HPDE6-E6E7 (cell line): ENCODE results near the gene GRHL1.
A peak's percentile ranks its signal among the peaks of the same experiment; 100 is the strongest.

Experiments
- DNase-seq: peaks from one replicate; pipeline ENCODE4 v3.0.0; 2011; ENCODE audit warnings: missing footprints; ENCODE audit errors: extremely low spot score

The GRHL1 gene

GRCh38 chr2:9972621-9973479, 21.4 kb downstream of the GRHL1 start:
- no peak for DNase-seq

DNA sequence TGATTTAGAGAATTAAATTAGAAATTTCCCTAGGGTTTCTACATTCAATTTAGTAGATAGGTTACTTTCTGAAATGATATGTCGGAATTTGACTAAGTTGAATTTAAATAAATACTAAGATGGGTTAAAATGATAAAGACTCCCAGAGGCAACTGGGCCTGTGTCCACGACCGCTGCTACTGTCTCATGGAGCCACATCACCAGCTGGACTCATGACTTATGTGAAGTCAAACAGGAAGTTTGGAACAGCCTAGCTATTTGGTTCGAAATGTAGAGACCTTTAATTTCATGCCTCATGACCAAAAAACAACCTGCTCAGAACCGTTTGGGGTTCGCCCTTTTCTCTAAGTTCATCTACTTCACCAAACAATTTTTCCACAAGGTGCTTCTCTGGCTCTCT, 22.2 kb downstream of the GRHL1 start:
- no peak for DNase-seq

- DNase-seq = no peak
These were observed 22.9 kb downstream of the GRHL1 start for GRCh38 chr2:9974343-9974742.

GRCh38 chr2:9975328-9975727, 23.8 kb downstream of the GRHL1 start:
- DNase-seq = no peak

- peak; percentile 97 for DNase-seq
These were observed 24.4 kb downstream of the GRHL1 start for GRCh38 chr2:9975805-9976447.

- DNase-seq = no peak
These were observed 28.5 kb downstream of the GRHL1 start for GRCh38 chr2:9979977-9980376.

DNA sequence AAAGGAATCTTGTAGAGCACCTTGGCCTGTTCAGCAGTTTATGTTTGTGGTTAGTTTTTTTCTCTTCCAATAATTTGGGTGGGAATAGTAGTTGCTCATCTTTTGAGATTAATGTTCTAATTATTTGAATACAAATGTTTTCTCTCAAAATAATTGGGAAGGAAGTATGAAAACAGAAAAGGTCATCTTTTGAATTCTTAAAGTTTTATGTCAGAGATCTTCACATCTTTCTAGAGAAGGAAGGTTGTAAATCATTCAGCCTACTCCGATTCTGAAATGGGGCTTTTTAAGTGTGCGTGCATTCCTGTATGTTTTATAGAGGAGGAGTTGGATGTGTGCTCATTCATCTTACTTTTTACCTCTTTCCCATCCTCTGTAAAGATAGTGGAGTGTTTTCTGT, 29.0 kb downstream of the GRHL1 start:
- no peak for DNase-seq

DNA sequence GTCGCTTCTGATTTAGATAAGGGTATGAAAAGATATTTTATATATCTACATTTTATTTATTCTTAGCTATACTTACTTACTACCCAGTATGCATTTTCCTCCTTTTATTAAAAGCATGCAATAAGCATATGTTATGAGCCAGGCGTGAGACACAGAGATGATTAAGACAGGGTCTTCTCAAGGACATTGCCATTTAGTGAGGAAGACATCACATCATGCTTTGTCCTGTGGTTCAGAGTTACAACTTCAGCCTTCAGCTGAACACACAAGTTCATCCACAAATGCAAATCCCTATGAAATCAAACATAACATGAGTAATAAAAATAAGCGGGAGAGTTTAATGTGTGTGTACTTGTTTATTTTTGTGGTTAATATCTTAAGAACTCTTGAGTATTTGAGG, 30.2 kb downstream of the GRHL1 start:
- DNase-seq = no peak

DNA sequence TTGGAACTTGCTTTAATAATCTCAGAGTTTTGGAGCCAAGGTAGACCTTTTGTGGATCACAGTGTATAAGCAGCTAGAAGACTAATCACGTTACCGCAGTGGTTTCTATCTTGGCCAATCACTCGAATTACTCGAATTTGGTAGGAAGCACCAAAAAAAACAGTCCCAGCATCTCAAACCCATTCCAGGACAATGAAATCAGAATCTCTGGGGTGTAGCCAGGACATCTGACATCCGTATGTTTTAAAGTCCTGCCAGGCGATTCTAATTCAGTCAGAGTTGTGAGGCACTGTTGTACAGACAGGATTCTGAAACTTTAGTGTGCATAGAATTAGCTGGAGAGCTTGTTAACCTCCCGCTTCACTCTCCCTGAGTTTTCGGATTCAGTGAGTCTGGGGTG, 30.8 kb downstream of the GRHL1 start:
- no peak for DNase-seq

- DNase-seq = no peak
These were observed 31.4 kb downstream of the GRHL1 start for GRCh38 chr2:9982891-9983290.

DNA sequence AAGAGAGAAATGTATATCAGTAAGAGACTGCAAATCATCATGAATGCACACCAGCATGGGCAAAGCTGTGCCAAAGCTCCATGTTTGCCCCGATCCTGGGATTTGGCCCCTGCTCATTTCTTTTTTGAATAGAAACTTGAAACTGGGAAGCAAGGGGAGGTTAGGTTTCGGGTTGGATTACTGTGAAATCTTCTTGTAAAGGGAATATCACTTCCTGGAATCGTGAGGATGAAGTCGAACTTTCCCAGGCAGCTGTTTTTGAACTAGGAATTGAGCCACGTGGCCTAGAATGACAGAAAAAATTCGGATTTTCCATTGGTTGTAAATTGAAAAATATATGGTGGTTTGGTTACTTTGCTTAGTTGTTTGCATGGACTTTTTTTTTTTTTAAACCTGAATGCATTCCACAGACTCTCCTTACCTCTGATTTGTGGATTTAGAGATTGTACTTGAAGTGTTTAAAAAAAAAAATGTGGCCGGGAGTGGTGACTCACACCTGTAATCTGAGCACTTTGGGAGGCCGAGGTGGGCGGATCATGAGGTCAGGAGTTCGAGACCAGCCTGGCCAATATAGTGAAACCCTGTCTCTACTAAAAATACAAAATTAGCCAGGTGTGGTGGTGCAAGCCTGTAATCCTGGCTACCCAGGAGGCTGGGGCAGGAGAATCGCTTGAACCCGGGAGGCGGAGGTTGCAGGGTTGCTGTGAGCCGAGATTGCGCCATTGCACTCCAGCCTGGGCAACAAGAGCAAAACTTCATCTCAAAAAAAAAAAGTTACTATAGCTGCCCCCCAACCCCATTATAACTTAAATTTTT, 32.1 kb downstream of the GRHL1 start:
- no peak for DNase-seq

DNA sequence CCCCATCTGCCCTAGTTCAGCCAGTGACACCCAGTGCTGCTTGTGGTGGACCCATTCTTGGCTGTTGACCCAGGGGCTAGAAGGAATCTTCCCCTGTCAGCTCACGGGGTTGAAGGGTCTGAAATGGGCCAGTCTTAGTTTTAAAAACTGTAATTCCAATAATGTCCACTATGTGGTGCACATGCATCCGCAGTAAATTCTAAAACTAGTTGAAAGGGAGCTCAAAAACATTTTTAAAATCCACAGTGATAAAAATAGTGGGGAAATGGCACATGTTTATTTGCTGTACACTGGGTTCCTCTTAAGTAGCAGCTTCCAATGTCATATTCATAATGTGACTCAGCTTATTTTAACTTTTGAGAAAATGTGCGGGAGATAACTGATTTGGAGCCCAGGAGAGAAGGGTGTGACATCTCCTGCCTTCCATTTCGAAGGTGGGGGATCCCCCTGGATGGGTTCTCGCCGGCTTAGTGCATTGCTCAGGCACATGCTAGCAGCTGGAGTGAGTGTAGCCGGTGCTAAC, 32.8 kb downstream of the GRHL1 start:
- DNase-seq = peak; percentile 37

GRCh38 chr2:9984871-9985480, 33.5 kb downstream of the GRHL1 start:
- DNase-seq = no peak

DNA sequence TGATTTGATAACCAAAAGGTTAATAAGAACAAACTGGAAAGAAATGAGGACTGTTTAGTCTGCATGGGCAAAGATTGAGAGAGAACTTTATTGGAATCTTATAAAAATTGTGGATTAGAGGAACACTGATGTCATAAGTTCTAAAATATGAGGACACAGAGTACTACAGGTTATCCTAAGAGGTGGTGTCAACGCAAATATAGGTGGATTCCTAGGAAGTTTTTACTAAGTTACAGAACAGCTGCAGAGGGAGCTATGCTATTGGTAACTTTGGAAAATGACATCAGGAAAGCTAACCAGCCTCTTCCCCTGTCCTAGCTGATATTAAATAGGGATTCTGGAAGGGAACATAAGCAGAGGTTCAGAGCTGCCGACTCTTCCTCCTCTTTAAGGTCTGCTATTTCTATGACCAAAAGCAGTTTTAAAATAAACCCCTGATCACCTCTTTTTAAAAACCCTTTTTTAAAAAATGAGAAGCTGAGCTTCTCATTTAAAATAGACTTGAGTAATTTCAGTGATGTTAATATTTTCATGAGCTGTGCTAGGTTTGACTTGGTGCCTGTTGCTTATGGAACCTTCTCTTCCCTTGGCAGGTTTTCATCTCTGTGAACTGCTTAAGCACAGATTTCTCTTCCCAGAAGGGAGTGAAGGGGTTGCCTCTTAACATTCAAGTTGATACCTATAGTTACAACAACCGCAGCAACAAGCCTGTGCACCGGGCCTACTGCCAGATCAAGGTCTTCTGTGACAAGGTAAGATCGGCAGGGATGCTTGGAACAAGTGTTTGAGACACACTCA, 34.2 kb downstream of the GRHL1 start:
- DNase-seq = no peak

DNA sequence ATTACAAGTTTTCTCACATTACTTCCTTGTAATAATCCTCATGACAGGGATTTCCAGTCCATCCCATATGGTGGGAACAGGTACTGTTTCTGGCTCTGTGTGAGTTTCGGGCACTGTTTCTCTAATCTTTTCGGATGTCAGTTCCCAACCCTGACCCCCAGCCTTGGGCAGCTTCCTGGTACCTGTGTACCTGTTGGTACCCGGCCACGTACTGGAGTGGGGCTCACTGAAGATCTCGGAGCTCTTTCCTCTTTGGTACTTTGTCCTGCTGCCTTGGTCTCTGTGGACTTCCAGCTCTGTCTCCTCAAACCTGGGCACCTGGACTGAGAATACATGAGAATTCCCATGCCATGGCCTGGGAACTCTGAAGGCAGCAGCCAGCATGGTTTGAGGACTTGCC, 36.8 kb downstream of the GRHL1 start:
- no peak for DNase-seq

DNA sequence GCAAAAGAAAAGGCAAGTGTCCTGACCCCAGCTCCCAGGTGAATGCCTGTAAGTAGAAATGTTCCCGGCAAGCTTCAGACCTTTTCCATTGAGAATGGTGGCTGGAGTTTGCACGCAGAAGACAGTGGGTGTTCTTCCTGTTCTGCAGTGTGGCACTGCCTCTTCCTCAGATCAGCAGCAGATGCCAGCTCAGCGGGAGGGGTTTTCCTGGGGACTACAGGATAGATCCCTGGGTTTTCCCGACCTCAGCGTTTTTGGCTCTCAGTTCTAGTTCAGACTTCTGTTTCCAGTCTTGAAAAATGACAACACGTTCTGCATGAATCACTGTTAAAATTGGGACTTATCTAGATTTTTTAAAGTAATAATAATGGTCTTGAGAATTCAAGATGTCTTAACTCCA, 39.2 kb downstream of the GRHL1 start:
- DNase-seq = no peak

DNA sequence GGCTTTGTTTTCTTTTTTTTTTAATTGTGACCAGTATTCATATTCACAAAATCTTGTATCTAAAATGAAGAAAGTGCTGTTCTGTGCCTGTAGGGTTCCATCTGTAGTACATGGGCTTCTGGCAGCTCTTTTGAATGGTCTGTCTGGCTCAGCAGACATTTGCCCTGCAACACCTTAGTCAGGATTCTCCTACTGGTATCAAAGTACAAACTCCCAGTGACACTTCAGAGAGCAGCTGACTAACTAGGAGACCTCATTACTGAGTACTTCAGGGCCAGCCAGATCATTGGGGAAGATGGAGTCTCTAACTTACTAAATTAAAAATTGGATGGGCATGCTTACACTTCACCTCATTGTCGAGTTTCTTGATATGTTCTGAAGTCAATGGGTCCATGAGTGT, 39.7 kb downstream of the GRHL1 start:
- no peak for DNase-seq

DNA sequence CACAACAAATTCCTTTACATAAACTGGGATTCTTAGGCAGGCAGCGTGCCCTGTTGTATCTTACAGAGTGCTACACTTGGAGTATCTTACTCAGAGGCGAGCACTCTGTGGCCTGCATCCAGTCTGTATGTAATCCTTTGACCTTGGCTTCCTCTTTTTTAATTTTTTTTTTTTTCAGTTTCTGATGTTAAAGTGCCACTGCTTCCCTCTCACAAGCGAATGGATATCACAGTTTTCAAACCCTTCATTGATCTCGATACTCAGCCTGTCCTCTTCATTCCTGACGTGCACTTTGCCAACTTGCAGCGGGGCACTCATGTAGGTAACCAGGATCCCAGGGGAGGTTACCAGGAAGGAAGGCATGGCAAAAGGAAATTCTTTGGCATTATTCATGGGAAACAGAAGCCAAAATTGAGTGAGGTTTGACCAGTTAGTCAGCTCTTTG, 40.4 kb downstream of the GRHL1 start:
- DNase-seq = no peak

- DNase-seq = no peak
These were observed 41.1 kb downstream of the GRHL1 start for GRCh38 chr2:9992427-9993187.

DNA sequence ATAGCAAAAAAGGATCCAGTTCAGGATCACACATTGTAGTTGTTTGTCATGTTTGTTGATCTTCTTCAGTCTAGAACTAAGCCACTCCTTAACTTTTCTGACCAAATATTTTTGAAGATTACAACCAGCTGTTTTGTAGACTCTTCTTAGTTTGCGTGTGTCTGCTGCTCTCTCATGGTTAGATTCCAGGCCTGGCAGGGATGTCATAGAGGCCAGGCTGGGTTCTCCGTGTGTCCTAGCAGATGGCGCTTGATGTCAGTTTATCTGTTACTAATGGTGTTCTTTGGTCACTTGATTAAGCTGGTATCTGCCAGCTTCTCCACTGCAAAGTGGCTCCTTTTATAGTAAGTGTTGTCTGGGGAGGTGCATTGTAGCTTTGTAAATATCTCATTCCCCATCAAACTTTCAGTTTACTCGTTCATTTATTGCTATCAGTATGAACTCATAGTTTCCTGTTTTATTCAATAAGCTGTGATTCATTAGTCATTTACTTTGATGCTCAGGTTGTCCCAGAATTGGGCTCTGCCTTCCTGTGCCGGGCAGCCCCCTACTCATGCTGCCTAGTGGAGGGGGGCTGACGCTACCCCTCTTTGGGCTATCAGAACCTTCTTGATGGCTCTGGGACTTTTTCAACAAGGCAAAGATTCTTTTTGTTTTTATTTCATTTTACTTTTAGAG, 42.1 kb downstream of the GRHL1 start:
- DNase-seq = no peak
